ENCODE results near the gene ZSCAN5B.
"Not testable (repeated sequence)": the region's sequence is repeated elsewhere in the genome, so short reads cannot be mapped to it uniquely, and the experiment has no call there.

Gene ZSCAN5B, protein sequence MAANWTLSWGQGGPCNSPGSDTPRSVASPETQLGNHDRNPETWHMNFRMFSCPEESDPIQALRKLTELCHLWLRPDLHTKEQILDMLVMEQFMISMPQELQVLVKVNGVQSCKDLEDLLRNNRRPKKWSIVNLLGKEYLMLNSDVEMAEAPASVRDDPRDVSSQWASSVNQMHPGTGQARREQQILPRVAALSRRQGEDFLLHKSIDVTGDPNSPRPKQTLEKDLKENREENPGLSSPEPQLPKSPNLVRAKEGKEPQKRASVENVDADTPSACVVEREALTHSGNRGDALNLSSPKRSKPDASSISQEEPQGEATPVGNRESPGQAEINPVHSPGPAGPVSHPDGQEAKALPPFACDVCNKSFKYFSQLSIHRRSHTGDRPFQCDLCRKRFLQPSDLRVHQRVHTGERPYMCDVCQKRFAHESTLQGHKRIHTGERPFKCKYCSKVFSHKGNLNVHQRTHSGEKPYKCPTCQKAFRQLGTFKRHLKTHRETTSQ

DNA sequence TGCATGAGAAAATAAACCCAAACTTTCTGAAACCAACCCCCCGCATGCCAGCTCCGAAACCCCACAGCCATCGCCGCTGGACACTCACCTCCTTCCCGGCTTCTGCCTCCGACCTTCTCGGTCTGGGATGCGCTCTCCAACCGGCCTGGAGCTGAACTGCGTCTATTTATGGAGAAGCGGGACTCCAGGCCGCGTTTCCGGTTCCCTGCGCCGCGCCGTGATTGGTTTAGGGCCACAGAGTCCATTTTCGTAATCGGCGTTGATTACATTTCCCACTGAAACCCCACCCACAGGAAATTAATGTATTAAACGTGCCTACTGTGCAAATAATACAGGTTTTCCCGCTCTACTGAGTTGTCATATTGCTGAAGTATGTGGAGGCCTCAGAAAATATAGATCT lies at the start of gene ZSCAN5B:
Gene ZSCAN5B (minus strand): TSS at position 138 of the 400 bp plus-strand sequence. CDS start 4,731 bp downstream, outside the sequence.
- not testable (repeated sequence) for H3K4me3 ChIP-seq (IDR thresholded peaks at IDR 0.05; ENCODE audit: insufficient read depth, low read depth, low read length); H3K79me2 ChIP-seq (ENCODE audit: insufficient read depth, low read depth)

DNA sequence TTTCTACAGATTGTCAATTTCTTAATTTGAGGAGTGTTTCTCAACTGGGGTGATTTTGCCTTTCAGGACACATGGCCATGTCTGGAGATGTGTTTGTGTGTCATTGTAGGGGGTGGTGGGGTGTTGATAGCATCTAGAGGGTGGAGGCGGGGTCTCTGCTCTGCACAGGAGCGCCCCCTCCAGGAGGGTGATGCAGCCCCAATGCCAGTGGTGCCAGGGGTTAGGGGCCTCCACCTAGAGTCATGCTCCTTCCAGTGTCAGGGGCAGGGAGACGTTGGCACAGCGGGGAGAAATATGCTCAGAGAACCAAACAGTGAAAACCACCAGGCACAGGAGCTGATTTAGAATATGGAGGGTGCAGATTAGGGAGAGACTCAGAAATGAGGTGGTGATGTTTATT lies 48.2 kb upstream of the ZSCAN5B start:
- H3K4me2 ChIP-seq, H3K27ac ChIP-seq: not testable (repeated sequence)

More for the DNA sequence above, at the start of gene ZSCAN5B:
- not testable (repeated sequence) for H4K20me1 ChIP-seq (ENCODE audit: insufficient read depth); H3K27ac ChIP-seq; H3K4me2 ChIP-seq; H3K9ac ChIP-seq; H3K36me3 ChIP-seq (ENCODE audit: insufficient read depth); H3K27me3 ChIP-seq (ENCODE audit: insufficient read depth, low read depth); H2AFZ ChIP-seq (ENCODE audit: low read depth); H3K4me1 ChIP-seq (ENCODE audit: low read depth, poor library complexity, severe bottlenecking)

GRCh38 chr19:56245121-56245740 lies 47.6 kb upstream of the ZSCAN5B start:
- TF ChIP-seq CTCF (conservative IDR thresholded peaks at IDR 0.05; ENCODE audit: low read depth, low read length) = no peak
- H4K20me1 ChIP-seq (ENCODE audit: insufficient read depth) = no peaks in the 10 kb centered on the region
- no peak overlapping the region for H3K9ac ChIP-seq
- H3K4me2 ChIP-seq = no peak overlapping the region
- no peaks in the 10 kb centered on the region for H3K4me1 ChIP-seq (ENCODE audit: low read depth, poor library complexity, severe bottlenecking)
- H3K27me3 ChIP-seq (ENCODE audit: insufficient read depth, low read depth) = no peaks in the 10 kb centered on the region
- no peak overlapping the region for H2AFZ ChIP-seq (ENCODE audit: low read depth)
- no peaks in the 10 kb centered on the region for H3K36me3 ChIP-seq (ENCODE audit: insufficient read depth)
- no peak overlapping the region for H3K27ac ChIP-seq
- H3K4me3 ChIP-seq (IDR thresholded peaks at IDR 0.05; ENCODE audit: insufficient read depth, low read depth, low read length) = no peak overlapping the region
- H3K79me2 ChIP-seq (ENCODE audit: insufficient read depth, low read depth) = no peaks in the 10 kb centered on the region

More for the DNA sequence above, 48.2 kb upstream of the ZSCAN5B start:
- H3K4me1 ChIP-seq (ENCODE audit: low read depth, poor library complexity, severe bottlenecking); H3K9ac ChIP-seq; H3K79me2 ChIP-seq (ENCODE audit: insufficient read depth, low read depth); H3K4me3 ChIP-seq (IDR thresholded peaks at IDR 0.05; ENCODE audit: insufficient read depth, low read depth, low read length); H3K36me3 ChIP-seq (ENCODE audit: insufficient read depth); H2AFZ ChIP-seq (ENCODE audit: low read depth); H3K27me3 ChIP-seq (ENCODE audit: insufficient read depth, low read depth); H4K20me1 ChIP-seq (ENCODE audit: insufficient read depth): not testable (repeated sequence)

DNA sequence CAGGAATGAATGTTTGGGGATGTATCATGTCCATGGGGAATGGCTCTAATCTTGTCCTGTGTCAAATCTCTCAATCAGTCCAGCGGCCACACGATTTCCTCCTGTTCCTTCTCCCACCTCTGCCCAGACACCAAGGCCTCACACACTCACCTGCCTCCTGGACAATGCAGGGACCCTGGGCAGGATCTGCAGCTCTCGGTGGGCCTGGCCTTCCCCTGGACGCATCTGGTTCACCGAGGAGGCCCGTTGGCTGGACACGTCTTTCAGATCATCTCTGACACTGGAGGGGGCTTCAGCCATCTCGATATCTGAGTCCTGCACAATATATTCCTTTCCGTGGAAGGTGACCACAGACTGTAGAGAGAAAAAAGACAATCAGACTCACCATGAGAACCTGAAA lies 25.9 kb upstream of the ZSCAN5B start:
- H3K4me2 ChIP-seq = no peak overlapping the region
- TF ChIP-seq CTCF (conservative IDR thresholded peaks at IDR 0.05; ENCODE audit: low read depth, low read length) = no peak
- no peak overlapping the region for H2AFZ ChIP-seq (ENCODE audit: low read depth)
- H4K20me1 ChIP-seq (ENCODE audit: insufficient read depth) = no peaks in the 10 kb centered on the region
- H3K79me2 ChIP-seq (ENCODE audit: insufficient read depth, low read depth) = no peaks in the 10 kb centered on the region
- H3K27me3 ChIP-seq (ENCODE audit: insufficient read depth, low read depth) = no peaks in the 10 kb centered on the region
- no peak overlapping the region for H3K9ac ChIP-seq
- H3K27ac ChIP-seq = no peak overlapping the region
- no peaks in the 10 kb centered on the region for H3K36me3 ChIP-seq (ENCODE audit: insufficient read depth)
- H3K4me1 ChIP-seq (ENCODE audit: low read depth, poor library complexity, severe bottlenecking) = no peaks in the 10 kb centered on the region
- no peak overlapping the region for H3K4me3 ChIP-seq (IDR thresholded peaks at IDR 0.05; ENCODE audit: insufficient read depth, low read depth, low read length)

DNA sequence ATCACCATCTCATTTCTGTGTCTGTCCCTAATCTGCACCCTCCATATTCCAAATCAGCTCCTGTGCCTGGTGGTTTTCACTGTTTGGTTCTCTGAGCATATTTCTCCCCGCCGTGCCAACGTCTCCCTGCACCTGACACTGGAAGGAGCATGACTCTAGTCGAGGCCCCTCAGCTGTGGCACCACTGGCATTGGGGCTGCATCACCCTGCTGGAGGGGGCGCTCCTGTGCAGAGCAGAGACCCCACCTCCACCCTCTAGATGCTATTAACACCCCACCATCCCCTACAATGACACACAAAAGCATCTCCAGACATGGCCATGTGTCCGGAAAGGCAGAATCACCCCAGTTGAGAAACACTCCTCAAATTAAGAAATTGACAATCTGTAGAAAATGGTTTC lies 25.3 kb upstream of the ZSCAN5B start:
- TF ChIP-seq CTCF (conservative IDR thresholded peaks at IDR 0.05; ENCODE audit: low read depth, low read length) = no peak
- Histone ChIP-seq H3K4me1 (ENCODE audit: low read depth, poor library complexity, severe bottlenecking) (no peaks in the 10 kb centered on the region), H3K4me2 (no peak overlapping the region), H3K79me2 (ENCODE audit: insufficient read depth, low read depth) (no peaks in the 10 kb centered on the region), H3K27me3 (ENCODE audit: insufficient read depth, low read depth) (no peaks in the 10 kb centered on the region), H3K27ac (no peak overlapping the region), H2AFZ (ENCODE audit: low read depth) (no peak overlapping the region), H3K4me3 (IDR thresholded peaks at IDR 0.05; ENCODE audit: insufficient read depth, low read depth, low read length) (no peak overlapping the region), H4K20me1 (ENCODE audit: insufficient read depth) (no peaks in the 10 kb centered on the region), H3K9ac (no peak overlapping the region), H3K36me3 (ENCODE audit: insufficient read depth) (no peaks in the 10 kb centered on the region)

Data from KMS-11 (cell line).